Omental fat pad (tissue), 4 donors: ENCODE measurements around the gene NKAIN2. TPM values are rescaled to one million over a fixed set of nuclear protein-coding genes. Genes with fewer than 3 reads are reported as not detected.

Experiments used
- ATAC-seq: fragments of 150-250 bp; one replicate; pipeline ENCODE4 v1.9.1; 2016; ENCODE audit warnings: mild to moderate bottlenecking, moderate library complexity; ENCODE audit not compliant: low FRiP score
- DNase-seq: peaks from one replicate; pipeline ENCODE4 v3.0.0-alpha.2; 2019; ENCODE audit warnings: low spot score
- total RNA-seq, 4 donors: library from RNA; depleted of rRNA; stranded (reverse); fragments of >200 nt; gene quantifications; one replicate each; pipeline ENCODE4 v1.1.0, GENCODE V29; 2016
- TF ChIP-seq, protein P1 (sequence below), 3 donors: fragments of 450-650 bp; IDR thresholded peaks; one replicate each; pipeline ENCODE4 v1.5.1; 2016 to 2017; ENCODE audit warnings: antibody characterized with exemption in 3 of 3, mild to moderate bottlenecking in 3 of 3, moderate library complexity in 2 of 3

The NKAIN2 gene
- total RNA-seq, 4 donors from 2014 or later = not detected

DNA sequence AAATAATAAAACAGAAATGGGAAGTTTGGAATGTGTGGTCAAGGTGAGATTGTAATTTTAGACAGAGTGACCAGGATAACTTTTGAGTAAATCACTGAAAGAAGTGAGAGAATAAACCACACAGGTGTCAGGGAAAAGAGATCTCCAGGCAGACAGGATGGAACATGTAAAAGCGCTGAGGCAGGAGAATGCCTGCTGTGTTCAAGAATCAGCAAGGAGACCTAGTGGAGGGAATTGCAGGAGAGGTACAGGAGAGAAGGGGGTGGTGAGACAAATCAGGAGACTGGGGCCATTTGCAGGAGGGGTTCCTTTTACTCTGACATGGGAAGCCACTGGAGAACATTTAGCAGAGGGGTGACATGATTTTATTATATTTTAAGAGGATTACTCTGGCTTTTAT lies 456.7 kb downstream of the NKAIN2 start:
- TF ChIP-seq, protein P1, sequence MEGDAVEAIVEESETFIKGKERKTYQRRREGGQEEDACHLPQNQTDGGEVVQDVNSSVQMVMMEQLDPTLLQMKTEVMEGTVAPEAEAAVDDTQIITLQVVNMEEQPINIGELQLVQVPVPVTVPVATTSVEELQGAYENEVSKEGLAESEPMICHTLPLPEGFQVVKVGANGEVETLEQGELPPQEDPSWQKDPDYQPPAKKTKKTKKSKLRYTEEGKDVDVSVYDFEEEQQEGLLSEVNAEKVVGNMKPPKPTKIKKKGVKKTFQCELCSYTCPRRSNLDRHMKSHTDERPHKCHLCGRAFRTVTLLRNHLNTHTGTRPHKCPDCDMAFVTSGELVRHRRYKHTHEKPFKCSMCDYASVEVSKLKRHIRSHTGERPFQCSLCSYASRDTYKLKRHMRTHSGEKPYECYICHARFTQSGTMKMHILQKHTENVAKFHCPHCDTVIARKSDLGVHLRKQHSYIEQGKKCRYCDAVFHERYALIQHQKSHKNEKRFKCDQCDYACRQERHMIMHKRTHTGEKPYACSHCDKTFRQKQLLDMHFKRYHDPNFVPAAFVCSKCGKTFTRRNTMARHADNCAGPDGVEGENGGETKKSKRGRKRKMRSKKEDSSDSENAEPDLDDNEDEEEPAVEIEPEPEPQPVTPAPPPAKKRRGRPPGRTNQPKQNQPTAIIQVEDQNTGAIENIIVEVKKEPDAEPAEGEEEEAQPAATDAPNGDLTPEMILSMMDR (IDR thresholded peaks at IDR 0.05) = no peak
- ATAC-seq (no peak), DNase-seq (no peak)

DNA sequence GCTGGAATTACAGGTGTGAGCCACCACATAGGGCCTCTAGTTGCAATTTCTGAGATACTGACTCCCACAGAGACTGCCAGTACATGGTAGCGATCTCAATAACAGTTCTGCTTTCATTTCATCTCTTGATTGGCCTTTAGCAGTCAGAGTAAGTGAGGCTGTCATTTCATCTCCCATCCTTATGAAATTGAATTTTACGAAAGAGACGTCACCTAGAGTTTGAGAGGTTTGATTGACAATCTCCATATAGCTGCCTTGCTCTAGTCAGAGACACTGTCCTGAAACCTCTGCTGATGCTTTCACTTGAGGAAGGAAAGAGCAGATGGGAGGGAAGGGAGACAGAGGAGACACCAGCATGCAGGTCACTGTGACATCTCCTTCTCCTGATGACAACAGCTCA lies 466.1 kb downstream of the NKAIN2 start:
- ATAC-seq = no peak
- DNase-seq = no peak

DNA sequence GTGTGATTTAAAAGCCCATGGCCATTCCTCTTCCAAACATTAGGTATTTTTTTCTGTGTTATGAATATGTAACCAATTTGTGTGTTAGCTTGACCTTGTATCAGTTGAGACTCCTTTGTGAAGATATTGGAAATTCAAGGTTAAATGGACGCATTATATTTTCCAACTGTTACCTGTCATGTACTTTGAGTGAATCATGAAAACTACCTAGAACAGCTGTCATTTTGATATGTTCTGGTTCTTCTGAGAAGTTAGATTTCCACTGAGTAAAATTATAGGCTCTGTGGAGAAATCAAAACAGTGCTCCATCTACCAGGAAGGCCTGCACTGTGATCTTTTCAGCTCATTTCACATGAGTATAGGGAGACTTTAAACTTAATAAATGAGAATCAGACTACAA lies 470.0 kb downstream of the NKAIN2 start:
- no peak for ATAC-seq
- no peak for DNase-seq
- TF ChIP-seq, protein P1 (IDR thresholded peaks at IDR 0.05) = no peak

More for the DNA sequence above, 466.1 kb downstream of the NKAIN2 start:
- TF ChIP-seq, protein P1 (IDR thresholded peaks at IDR 0.05) = no peak

DNA sequence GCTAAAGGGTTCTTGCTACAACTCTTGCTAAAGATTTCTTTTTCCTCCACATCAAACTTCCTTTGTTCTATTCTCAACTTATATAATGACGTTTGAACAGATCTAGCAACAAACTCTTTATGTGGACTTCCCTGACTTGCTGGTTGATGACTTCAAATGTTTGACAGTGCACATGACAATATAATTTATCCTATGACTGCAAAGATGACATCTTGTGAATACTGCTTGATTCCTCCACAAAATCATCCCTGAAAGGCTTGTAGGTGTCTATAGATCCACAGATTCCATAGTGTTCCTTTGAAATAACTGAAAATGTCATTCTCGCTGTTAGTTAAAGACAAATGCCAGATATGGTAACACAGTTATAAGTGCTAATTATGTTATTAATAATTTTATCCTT lies 478.9 kb downstream of the NKAIN2 start:
- TF ChIP-seq, protein P1 (IDR thresholded peaks at IDR 0.05) = no peak
- no peak for DNase-seq
- ATAC-seq = no peak

DNA sequence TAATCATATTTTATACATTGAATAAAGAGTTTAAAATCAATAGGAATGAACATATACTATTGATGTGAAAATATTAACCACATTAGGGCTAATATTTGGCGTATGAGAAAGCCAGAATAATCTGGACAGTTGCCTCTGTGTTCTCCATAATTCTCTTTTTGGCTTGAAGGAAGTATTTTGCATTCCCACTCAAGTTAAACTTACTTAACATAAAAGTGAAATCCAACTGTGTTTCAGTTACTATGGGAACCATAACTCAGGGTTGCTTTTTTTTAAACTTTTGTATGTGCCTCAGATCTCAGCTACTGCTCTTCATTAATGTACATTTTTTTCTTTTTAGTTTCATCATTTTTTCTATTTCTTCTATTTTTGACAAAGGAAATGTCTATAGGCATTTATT lies 479.8 kb downstream of the NKAIN2 start:
- DNase-seq (no peak), ATAC-seq (no peak)
- TF ChIP-seq, protein P1 (IDR thresholded peaks at IDR 0.05) = no peak

DNA sequence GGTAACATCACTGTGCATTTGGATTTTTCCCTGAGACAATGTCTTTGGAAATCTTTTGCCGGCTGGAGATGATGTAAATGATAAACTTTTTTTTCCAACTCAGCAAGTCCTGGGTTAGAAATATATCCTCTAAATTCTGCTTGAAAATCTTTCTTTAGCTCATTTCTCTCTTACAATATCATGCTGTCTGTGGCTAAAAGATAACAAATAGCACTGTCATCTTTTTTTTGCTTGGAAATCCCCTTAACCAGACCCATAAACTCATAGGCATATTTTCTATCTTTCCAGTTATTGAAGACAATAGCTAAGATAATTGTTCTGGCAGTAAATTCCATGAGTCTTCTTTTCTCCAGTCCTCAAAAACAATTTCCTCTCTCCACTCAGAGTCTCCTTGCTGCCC lies 481.5 kb downstream of the NKAIN2 start:
- no peak for DNase-seq
- ATAC-seq = no peak
- TF ChIP-seq, protein P1 (IDR thresholded peaks at IDR 0.05) = no peak

DNA sequence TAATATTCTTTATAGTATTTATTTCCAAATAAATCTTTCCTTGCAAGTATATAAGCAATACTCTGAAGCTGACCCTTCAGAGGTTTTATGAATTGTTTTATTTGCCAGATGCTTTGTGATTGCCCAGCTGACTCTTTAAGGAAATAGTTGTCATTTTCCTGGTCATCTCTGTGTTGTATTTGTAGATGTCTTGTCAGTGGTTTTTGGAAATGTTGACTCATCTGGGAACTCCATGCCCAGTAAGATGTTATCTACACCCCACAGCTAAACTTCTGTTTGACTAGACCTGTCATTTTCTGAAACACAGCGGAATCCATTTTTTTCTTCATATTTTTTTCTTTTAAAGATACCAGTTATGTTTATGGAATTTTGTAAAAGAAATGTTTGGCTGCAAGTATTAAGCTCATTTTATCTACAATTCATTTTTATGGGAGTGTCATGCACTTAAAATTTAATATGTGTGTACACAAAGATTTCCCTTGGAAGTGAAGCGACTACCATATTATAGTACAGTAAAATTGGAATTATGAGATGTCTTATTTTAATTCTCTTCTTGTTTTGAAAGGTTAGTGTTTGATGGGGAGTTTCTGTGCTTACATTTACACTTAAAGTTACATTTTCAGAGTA lies 491.0 kb downstream of the NKAIN2 start:
- ATAC-seq (no peak), DNase-seq (no peak)
- TF ChIP-seq, protein P1 (IDR thresholded peaks at IDR 0.05) = no peak
